ENCODE data around the gene ATP6AP1. TPM values are rescaled to one million over a fixed set of nuclear protein-coding genes. Genes with fewer than 3 reads are reported as not detected.

The ATP6AP1 gene
- polyA plus RNA-seq, 1 donor, result 137 TPM

DNA sequence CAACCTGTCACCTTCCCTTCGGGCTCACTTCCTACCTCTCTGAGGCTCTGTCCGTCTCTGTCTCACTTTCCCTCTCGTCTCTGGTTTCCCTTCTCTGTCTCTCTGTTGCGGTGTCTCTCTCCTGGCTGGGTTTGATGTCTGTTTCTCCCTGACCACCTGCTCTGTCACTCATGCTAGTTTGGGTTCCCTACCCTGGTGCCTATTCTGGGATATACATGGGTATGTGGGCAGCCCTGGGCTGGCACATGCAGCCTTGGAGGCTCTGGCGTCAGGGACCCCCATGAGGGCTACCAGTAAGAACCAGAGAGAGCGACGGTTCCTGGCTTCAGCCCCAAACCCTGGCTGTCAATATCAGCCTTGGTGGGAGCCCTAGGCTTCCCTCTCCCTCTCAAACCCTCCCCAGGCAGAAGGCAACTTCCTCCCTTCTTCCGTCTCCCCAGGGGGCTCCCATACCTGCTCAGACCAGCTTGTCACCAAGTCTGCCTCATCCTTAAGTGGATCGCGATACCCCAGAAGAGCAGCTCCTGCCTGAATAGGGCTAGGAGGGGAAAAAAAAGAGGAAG, 19.7 kb upstream of the ATP6AP1 start:
- Histone ChIP-seq H3K27ac (ENCODE audit: low read length) (peak overlapping the region; percentile 83), H3K36me3 (ENCODE audit: control insufficient read depth, insufficient read depth, low read length) (peaks cover 9% of the 10 kb centered on the region), H3K9me3 (ENCODE audit: control insufficient read depth, low read depth, low read length) (no peaks in the 10 kb centered on the region), H3K4me3 (ENCODE audit: low read length) (peak overlapping the region; percentile 40), H3K4me1 (ENCODE audit: control insufficient read depth, insufficient read depth, low read length) (peaks cover 13% of the 10 kb centered on the region), H3K27me3 (ENCODE audit: control insufficient read depth, insufficient read depth, low read length) (no peaks in the 10 kb centered on the region)
- no peak for DNase-seq
- 17% methylated on average over 1 of the region's 10 CpGs for WGBS (ENCODE audit: insufficient coverage, low lambda C conversion rate)

DNA sequence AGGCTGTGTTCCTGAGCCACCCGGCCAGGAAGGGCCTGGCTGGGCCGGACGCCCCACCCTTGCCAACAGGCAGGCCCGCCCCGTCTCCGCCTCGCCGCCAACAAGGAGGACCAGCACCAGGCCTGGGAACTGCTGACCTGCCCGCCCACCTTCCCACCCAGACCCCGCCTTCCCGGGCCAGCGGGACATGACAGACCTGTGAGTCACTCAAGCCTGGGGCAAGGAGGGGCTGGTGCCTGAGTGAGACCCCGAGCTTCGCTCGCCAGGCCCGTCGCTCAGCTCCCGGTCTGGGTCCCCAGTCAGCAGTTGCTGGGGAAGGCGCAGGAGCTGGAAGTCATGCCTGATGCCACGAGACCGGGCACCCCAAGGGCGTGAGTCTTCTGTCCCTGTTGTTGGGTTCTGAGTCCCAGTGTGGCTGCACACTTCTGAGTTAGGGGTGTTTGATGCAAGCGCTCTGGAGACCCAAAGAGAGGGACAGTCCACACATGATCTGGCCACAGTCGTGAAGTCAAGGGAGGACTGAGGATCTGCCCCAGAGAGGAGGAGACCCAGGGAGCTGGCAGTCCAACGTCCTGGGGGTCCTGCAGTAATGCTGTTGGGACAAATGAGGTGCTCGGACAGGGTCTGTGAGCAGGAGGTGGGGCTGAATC, 19.1 kb upstream of the ATP6AP1 start, which contains the start of gene DNASE1L1:
TSS of gene DNASE1L1 (minus strand) at position 33 of the 650 bp plus-strand sequence. CDS start 3,686 bp downstream, outside the sequence.
- no CpG with 5 or more reads among the region's 26 CpGs for WGBS (ENCODE audit: insufficient coverage, low lambda C conversion rate)
- Histone ChIP-seq H3K36me3 (ENCODE audit: control insufficient read depth, insufficient read depth, low read length) (peaks cover 11% of the 10 kb centered on the region), H3K27ac (ENCODE audit: low read length) (peak within 1 kb of the TSS; percentile 83), H3K4me3 (ENCODE audit: low read length) (peak within 1 kb of the TSS; percentile 40), H3K4me1 (ENCODE audit: control insufficient read depth, insufficient read depth, low read length) (peaks cover 13% of the 10 kb centered on the region), H3K27me3 (ENCODE audit: control insufficient read depth, insufficient read depth, low read length) (no peaks in the 10 kb centered on the region), H3K9me3 (ENCODE audit: control insufficient read depth, low read depth, low read length) (no peaks in the 10 kb centered on the region)
- DNase-seq, result peak; percentile 80 to 88

DNA sequence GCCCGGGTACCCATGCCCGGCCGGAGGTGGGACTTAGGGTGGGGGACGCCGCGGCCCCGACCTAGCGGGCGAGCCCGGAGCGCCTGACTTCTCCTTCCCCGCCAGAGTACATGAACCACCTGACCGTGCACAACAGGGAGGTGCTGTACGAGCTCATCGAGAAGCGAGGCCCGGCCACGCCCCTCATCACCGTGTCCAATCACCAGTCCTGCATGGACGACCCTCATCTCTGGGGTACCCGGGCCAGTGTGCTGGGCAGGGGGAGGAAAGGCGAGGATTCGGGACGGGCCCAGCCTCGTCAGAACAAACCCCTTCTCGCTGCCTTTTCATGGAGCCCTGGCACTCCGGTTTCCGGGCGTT, 16.5 kb upstream of the ATP6AP1 start:
- no peaks in the 10 kb centered on the region for H3K27me3 ChIP-seq (ENCODE audit: control insufficient read depth, insufficient read depth, low read length)
- peaks cover 13% of the 10 kb centered on the region for H3K4me1 ChIP-seq (ENCODE audit: control insufficient read depth, insufficient read depth, low read length)
- peak in 1 of 2 donors; percentile 75 for DNase-seq
- peaks cover 7% of the 10 kb centered on the region for H3K36me3 ChIP-seq (ENCODE audit: control insufficient read depth, insufficient read depth, low read length)
- peak overlapping the region; percentile 75 for H3K4me3 ChIP-seq (ENCODE audit: low read length)
- peak overlapping the region; percentile 90 for H3K27ac ChIP-seq (ENCODE audit: low read length)
- no CpG with 5 or more reads among the region's 29 CpGs for WGBS (ENCODE audit: insufficient coverage, low lambda C conversion rate)
- H3K9me3 ChIP-seq (ENCODE audit: control insufficient read depth, low read depth, low read length), result no peaks in the 10 kb centered on the region

DNA sequence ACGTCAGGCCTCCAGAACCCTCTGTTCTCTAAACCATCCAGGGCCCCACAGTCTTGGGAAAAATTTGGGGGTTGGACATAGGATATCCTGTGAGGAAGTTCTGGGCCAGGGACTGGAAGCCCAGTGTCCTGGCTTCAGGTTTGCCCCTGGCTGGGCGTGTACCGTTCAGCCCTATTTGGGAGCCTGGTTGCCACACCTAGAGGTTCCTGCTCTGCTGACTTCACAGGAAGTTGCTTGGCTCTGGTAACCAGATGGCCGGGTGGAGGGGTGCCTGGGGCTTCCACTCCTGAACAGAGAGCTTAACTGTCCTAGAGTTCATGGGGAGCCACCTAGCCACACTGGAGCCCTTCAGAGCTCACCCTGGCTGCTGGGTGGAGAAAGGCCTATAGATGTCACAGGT, 16.0 kb upstream of the ATP6AP1 start:
- H3K9me3 ChIP-seq (ENCODE audit: control insufficient read depth, low read depth, low read length), result no peaks in the 10 kb centered on the region
- H3K27ac ChIP-seq (ENCODE audit: low read length), result peak overlapping the region; percentile 90
- H3K4me1 ChIP-seq (ENCODE audit: control insufficient read depth, insufficient read depth, low read length), result peaks cover 13% of the 10 kb centered on the region
- WGBS (ENCODE audit: insufficient coverage, low lambda C conversion rate), result no CpG with 5 or more reads among the region's 4 CpGs
- no peaks in the 10 kb centered on the region for H3K27me3 ChIP-seq (ENCODE audit: control insufficient read depth, insufficient read depth, low read length)
- H3K4me3 ChIP-seq (ENCODE audit: low read length), result peak overlapping the region; percentile 75
- DNase-seq, result peak in 1 of 2 donors; percentile 8
- peaks cover 7% of the 10 kb centered on the region for H3K36me3 ChIP-seq (ENCODE audit: control insufficient read depth, insufficient read depth, low read length)

DNA sequence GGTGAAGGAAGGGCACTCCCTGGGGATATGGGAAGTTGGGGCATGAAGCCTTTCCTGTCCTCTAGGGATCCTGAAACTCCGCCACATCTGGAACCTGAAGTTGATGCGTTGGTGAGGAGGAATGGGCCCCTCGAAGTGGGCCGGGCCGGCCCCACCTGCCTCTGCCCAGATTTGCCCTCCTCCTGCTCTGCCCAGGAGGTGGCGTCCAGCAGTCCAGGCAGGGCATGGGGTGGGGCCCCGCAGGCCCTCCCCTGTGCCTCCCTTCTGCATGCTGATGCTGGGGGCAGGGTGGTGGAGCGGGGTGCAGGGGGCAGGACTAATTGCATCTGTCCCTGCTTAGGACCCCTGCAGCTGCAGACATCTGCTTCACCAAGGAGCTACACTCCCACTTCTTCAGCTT, 15.3 kb upstream of the ATP6AP1 start:
- no peaks in the 10 kb centered on the region for H3K27me3 ChIP-seq (ENCODE audit: control insufficient read depth, insufficient read depth, low read length)
- no peak overlapping the region for H3K27ac ChIP-seq (ENCODE audit: low read length)
- H3K9me3 ChIP-seq (ENCODE audit: control insufficient read depth, low read depth, low read length), result no peaks in the 10 kb centered on the region
- H3K4me3 ChIP-seq (ENCODE audit: low read length), result no peak overlapping the region
- DNase-seq, result no peak
- peaks cover 13% of the 10 kb centered on the region for H3K4me1 ChIP-seq (ENCODE audit: control insufficient read depth, insufficient read depth, low read length)
- H3K36me3 ChIP-seq (ENCODE audit: control insufficient read depth, insufficient read depth, low read length), result peaks cover 7% of the 10 kb centered on the region
- no CpG with 5 or more reads among the region's 8 CpGs for WGBS (ENCODE audit: insufficient coverage, low lambda C conversion rate)

DNA sequence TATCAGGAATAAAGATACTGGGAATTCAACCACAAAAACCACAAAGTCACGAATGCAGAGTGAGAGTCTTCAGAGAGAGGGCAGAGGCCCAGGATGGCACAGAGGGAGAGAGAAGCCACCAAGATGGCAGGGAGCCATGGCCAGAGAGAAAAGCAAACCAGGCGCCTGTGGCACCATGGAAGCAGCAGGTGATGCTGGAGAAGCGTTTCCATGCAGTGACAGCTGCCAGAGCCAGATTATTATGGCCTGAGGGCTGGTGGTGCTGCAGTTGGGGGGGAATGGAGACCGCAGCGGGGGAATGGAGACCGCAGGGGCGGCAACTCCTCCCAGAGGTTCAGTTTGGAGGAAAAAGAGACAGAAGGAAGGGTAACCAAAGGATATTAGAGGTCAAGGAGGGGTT, 11.3 kb upstream of the ATP6AP1 start:
- H3K27ac ChIP-seq (ENCODE audit: low read length), result no peak overlapping the region
- no CpG with 5 or more reads among the region's 7 CpGs for WGBS (ENCODE audit: insufficient coverage, low lambda C conversion rate)
- no peaks in the 10 kb centered on the region for H3K9me3 ChIP-seq (ENCODE audit: control insufficient read depth, low read depth, low read length)
- H3K36me3 ChIP-seq (ENCODE audit: control insufficient read depth, insufficient read depth, low read length), result peaks cover 9% of the 10 kb centered on the region
- no peaks in the 10 kb centered on the region for H3K27me3 ChIP-seq (ENCODE audit: control insufficient read depth, insufficient read depth, low read length)
- DNase-seq, result no peak
- H3K4me3 ChIP-seq (ENCODE audit: low read length), result no peak overlapping the region
- peaks cover 6% of the 10 kb centered on the region for H3K4me1 ChIP-seq (ENCODE audit: control insufficient read depth, insufficient read depth, low read length)

DNA sequence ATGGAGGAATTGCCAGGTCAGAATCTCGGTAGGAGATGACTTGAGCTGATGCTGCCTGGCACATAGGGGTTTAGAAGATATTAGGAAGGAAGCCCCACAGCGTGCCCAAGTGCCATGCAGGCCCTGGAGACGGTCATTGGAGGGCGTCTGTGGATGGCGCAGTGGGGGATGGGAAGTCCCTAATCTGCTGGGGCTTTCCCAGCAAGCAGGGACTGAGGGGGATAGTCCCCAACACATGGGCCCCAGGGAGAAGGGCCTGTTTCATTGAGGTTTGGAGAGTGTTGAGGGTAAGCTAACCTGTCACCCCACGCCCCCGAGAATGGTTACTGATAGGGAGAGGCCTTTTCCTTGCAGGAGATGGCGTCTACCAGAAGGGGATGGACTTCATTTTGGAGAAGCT, 9.3 kb upstream of the ATP6AP1 start:
- Histone ChIP-seq H3K4me3 (ENCODE audit: low read length) (no peak overlapping the region), H3K9me3 (ENCODE audit: control insufficient read depth, low read depth, low read length) (no peaks in the 10 kb centered on the region), H3K36me3 (ENCODE audit: control insufficient read depth, insufficient read depth, low read length) (peaks cover 2% of the 10 kb centered on the region), H3K27me3 (ENCODE audit: control insufficient read depth, insufficient read depth, low read length) (no peaks in the 10 kb centered on the region), H3K4me1 (ENCODE audit: control insufficient read depth, insufficient read depth, low read length) (no peaks in the 10 kb centered on the region), H3K27ac (ENCODE audit: low read length) (no peak overlapping the region)
- WGBS (ENCODE audit: insufficient coverage, low lambda C conversion rate), result no CpG with 5 or more reads among the region's 8 CpGs
- DNase-seq, result no peak

DNA sequence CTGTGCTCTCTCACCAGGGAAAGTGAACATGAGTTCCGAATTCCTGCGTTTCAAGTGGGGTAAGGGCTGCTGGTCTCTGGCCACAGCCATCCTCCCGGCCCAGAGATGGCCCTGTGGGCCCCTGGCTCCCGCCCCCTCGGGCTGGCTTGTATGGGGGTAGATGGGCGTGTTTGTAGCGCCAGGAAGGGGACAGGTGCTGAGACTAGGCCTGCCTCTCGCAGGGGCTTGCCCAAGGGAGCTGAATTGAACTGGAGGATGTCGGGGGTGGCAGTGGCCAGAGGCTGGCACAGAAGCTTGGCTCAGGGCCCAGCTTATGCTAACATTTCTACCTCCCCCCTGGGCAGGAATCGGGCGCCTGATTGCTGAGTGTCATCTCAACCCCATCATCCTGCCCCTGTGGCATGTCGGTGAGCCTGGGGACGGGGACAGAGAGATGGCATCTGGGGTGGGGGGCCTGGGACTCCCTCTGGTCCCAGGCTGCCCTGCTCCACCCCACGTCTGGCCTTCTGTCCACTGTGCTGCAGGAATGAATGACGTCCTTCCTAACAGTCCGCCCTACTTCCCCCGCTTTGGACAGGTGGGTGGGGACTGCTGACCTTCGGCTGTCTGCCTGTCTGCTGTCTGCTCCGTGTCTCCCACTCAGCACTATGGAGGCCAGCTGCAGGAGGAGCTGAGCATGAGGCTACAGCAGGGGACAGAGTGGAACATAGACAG, 8.6 kb upstream of the ATP6AP1 start:
- H3K36me3 ChIP-seq (ENCODE audit: control insufficient read depth, insufficient read depth, low read length), result peaks cover 2% of the 10 kb centered on the region
- no peak overlapping the region for H3K4me3 ChIP-seq (ENCODE audit: low read length)
- WGBS (ENCODE audit: insufficient coverage, low lambda C conversion rate), result no CpG with 5 or more reads among the region's 19 CpGs
- H3K27ac ChIP-seq (ENCODE audit: low read length), result no peak overlapping the region
- no peak for DNase-seq
- no peaks in the 10 kb centered on the region for H3K9me3 ChIP-seq (ENCODE audit: control insufficient read depth, low read depth, low read length)
- no peaks in the 10 kb centered on the region for H3K27me3 ChIP-seq (ENCODE audit: control insufficient read depth, insufficient read depth, low read length)
- H3K4me1 ChIP-seq (ENCODE audit: control insufficient read depth, insufficient read depth, low read length), result no peaks in the 10 kb centered on the region

DNA sequence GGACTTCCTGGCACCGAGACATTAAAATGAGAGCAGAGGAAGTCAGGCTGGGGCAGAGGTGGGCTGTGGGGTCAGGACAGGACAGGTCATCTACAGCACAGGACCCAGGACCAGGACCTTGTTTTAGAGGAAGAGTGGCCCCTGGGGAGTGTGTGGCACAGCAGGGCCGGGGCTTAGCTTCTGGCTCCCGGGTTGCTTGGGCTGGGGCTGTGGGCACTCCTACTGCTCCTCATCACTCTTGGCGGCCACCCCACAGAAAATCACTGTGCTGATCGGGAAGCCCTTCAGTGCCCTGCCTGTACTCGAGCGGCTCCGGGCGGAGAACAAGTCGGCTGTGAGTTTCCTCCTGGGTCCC, 8.1 kb upstream of the ATP6AP1 start:
- no peak for DNase-seq
- H3K4me3 ChIP-seq (ENCODE audit: low read length), result no peak overlapping the region
- no peaks in the 10 kb centered on the region for H3K4me1 ChIP-seq (ENCODE audit: control insufficient read depth, insufficient read depth, low read length)
- no peak overlapping the region for H3K27ac ChIP-seq (ENCODE audit: low read length)
- H3K36me3 ChIP-seq (ENCODE audit: control insufficient read depth, insufficient read depth, low read length), result peaks cover 2% of the 10 kb centered on the region
- no CpG with 5 or more reads among the region's 10 CpGs for WGBS (ENCODE audit: insufficient coverage, low lambda C conversion rate)
- H3K9me3 ChIP-seq (ENCODE audit: control insufficient read depth, low read depth, low read length), result no peaks in the 10 kb centered on the region
- no peaks in the 10 kb centered on the region for H3K27me3 ChIP-seq (ENCODE audit: control insufficient read depth, insufficient read depth, low read length)

DNA sequence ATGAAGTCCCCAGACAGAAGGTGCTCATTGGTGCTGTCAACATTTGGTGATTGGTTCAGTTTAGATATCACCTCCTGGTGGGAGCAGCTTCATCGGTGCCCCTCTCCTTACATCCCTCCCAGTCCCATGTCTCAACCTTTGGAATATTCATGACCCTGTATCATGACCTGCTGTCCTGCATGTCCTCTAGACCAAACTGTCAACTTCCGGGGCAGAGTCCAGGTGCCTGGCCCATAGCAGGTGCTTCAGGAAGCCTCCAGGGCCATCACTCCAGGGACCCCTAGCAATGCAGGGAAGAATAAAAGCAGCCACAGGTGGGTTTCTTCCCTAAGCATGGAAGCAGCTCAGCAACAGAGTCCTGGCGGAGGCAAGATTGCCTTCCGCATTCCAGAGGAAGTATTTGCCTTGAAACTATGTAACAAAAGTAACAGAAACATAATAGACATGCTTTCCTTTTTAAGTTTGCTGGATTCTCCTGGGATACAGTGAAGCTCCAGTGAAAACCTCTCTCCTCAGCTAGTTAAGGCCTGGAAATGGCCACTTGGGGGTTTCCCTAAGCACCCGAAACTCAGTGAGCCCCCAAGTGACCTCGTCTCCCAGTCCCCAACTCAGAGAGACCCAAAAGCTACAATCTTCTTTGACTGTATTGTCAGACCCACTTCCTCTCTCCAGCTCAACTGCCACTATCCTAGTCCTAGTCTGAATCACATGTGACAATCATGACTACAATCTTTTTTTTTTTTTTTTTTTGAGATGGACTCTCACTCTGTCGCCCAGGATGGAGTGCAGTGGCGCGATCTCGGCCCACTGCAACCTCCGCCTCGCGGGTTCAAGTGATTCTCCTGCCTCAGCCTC, 1.3 kb upstream of the ATP6AP1 start:
- WGBS (ENCODE audit: insufficient coverage, low lambda C conversion rate), result no CpG with 5 or more reads among the region's 13 CpGs
- Histone ChIP-seq H3K4me3 (ENCODE audit: low read length) (no peak overlapping the region), H3K27ac (ENCODE audit: low read length) (peak overlapping the region; percentile 23)

More for the DNA sequence above, 1.3 kb upstream of the ATP6AP1 start:
- Histone ChIP-seq H3K9me3 (ENCODE audit: control insufficient read depth, low read depth, low read length) (no peaks in the 10 kb centered on the region), H3K36me3 (ENCODE audit: control insufficient read depth, insufficient read depth, low read length) (peaks cover 14% of the 10 kb centered on the region), H3K4me1 (ENCODE audit: control insufficient read depth, insufficient read depth, low read length) (peaks cover 8% of the 10 kb centered on the region), H3K27me3 (ENCODE audit: control insufficient read depth, insufficient read depth, low read length) (no peaks in the 10 kb centered on the region)
- DNase-seq, result no peak

All from large intestine (tissue), 3 donors.